Epithelial cell of proximal tubule (primary cell): ENCODE results near the gene BACH1. TPM values are rescaled to one million over a fixed set of nuclear protein-coding genes. Genes with fewer than 3 reads are reported as not detected.

ENCODE experiments used
- DNase-seq: peaks from one replicate; pipeline ENCODE4 v3.0.0-alpha.2; 2011; ENCODE audit warnings: low read depth
- H3K4me3 ChIP-seq: 2 replicates; pipeline ENCODE4 v1.5.1; 2011; ENCODE audit warnings: low read depth, mild to moderate bottlenecking, low read length
- CTCF ChIP-seq: conservative IDR thresholded peaks from 2 replicates; pipeline ENCODE4 v1.5.1; 2012; ENCODE audit warnings: low read depth, mild to moderate bottlenecking, low read length
- total RNA-seq: library from RNA; depleted of rRNA; stranded (reverse); fragments of >200 nt; gene quantifications from 2 replicates; pipeline ENCODE4 v1.2.3, GENCODE V29; 2015

The BACH1 gene
- total RNA-seq, 1 donor from 2014 or later, result 24.9 TPM

GRCh38 chr21:29366532-29366931 is 67.8 kb downstream of the BACH1 start:
- no peak for TF ChIP-seq CTCF
- H3K4me3 ChIP-seq, result no peak overlapping the region
- DNase-seq, result no peak

GRCh38 chr21:29367335-29367734 is 68.6 kb downstream of the BACH1 start:
- TF ChIP-seq CTCF, result no peak
- no peak for DNase-seq

GRCh38 chr21:29368906-29369305 is 70.2 kb downstream of the BACH1 start:
- H3K4me3 ChIP-seq, result no peak overlapping the region
- no peak for TF ChIP-seq CTCF
- no peak for DNase-seq

More at GRCh38 chr21:29367335-29367734, 68.6 kb downstream of the BACH1 start:
- H3K4me3 ChIP-seq, result no peak overlapping the region

- DNase-seq, result no peak
- TF ChIP-seq CTCF, result no peak
- no peak overlapping the region for H3K4me3 ChIP-seq
These were observed 72.7 kb downstream of the BACH1 start for GRCh38 chr21:29371464-29371863.

- DNase-seq, result no peak
- no peak overlapping the region for H3K4me3 ChIP-seq
- TF ChIP-seq CTCF, result peak; percentile 74
These were observed 73.5 kb downstream of the BACH1 start for GRCh38 chr21:29372063-29372802.

- no peak for DNase-seq
- H3K4me3 ChIP-seq, result no peak overlapping the region
- TF ChIP-seq CTCF, result no peak
These were observed 75.8 kb downstream of the BACH1 start for GRCh38 chr21:29374481-29374880.

GRCh38 chr21:29376556-29376955 is 77.8 kb downstream of the BACH1 start:
- H3K4me3 ChIP-seq, result no peak overlapping the region
- no peak for DNase-seq
- peak; percentile 46 for TF ChIP-seq CTCF
